Endothelial cell of umbilical vein (primary cell): ENCODE results near the gene KLHL26. TPM values are rescaled to one million over a fixed set of nuclear protein-coding genes. Genes with fewer than 3 reads are reported as not detected.

Source experiments
- BruUV-seq: library from RNA; stranded (reverse); fragments of 400-500 nt; replicated peaks from 2 replicates; lab custom pipeline; 2021; lab: Mats Ljungman, UMichigan
- CTCF ChIA-PET: fragments of 300-600, 350-600 bp; sonication (Branson Sonifier 250); formaldehyde crosslinking; loops from one replicate; lab custom pipeline; 2021; ENCODE audit warnings: antibody characterized with exemption, inconsistent platforms; lab: Charles Lee
- POLR2A ChIA-PET: fragments of 300-600, 350-600 bp; sonication (Branson Sonifier 250); formaldehyde crosslinking; loops from one replicate; lab custom pipeline; 2021; ENCODE audit warnings: antibody characterized with exemption, inconsistent platforms; lab: Charles Lee
- DNase-seq: peaks from one replicate; pipeline ENCODE4 v3.0.0-alpha.2; 2011; ENCODE audit warnings: low read depth, low spot score
- FAIRE-seq: peaks from 2 replicates; lab custom pipeline; 2011; peaks lifted over from hg19 to GRCh38; lab: Jason Lieb, UNC
- H2AFZ ChIP-seq: 2 replicates; pipeline ENCODE4 v1.6.0; 2012; ENCODE audit warnings: low read depth, low read length, control low read depth, inconsistent platforms
- H3K27ac ChIP-seq: 2 replicates; pipeline ENCODE4 v1.5.1; 2011; ENCODE audit warnings: low read depth, mild to moderate bottlenecking, control low read depth, low read length, moderate library complexity; ENCODE audit not compliant: insufficient read depth
- H3K27me3 ChIP-seq, 2 experiments: 2 replicates each; pipeline versions ENCODE4 v1.6.0 to v1.6.1; 2011; ENCODE audit warnings: low read length in 2 of 2, mixed read lengths in 1 of 2; ENCODE audit not compliant: control insufficient read depth in 2 of 2, insufficient read depth in 2 of 2
- H3K36me3 ChIP-seq, 2 experiments: 2 replicates in 1 of 2; 3 replicates in 1 of 2; pipeline ENCODE4 v1.5.1; 2011; ENCODE audit warnings: low read length in 2 of 2, mild to moderate bottlenecking in 1 of 2, moderate library complexity in 1 of 2; ENCODE audit not compliant: control insufficient read depth in 2 of 2, insufficient read depth in 2 of 2; ENCODE audit errors: extremely low read depth in 1 of 2
- H3K4me1 ChIP-seq: 3 replicates; pipeline ENCODE4 v1.5.1; 2011; ENCODE audit warnings: mild to moderate bottlenecking, low read length; ENCODE audit not compliant: control insufficient read depth, insufficient read depth; ENCODE audit errors: extremely low read depth
- H3K4me2 ChIP-seq: 2 replicates; pipeline ENCODE4 v1.6.1; 2011; ENCODE audit warnings: low read length, control low read depth, mixed read lengths; ENCODE audit not compliant: insufficient read depth
- H3K4me3 ChIP-seq, 3 experiments: fragments of 200-600 bp in 1 of 3; sonication (generic), shearing (Covaris generic) in 1 of 3; replicated peaks in 1 of 3; 2 replicates each; pipeline ENCODE4 v1.5.1; 2011 to 2016; ENCODE audit warnings: control low read depth in 3 of 3, low read length in 3 of 3, mild to moderate bottlenecking in 2 of 3, inconsistent platforms in 1 of 3, low read depth in 1 of 3, moderate library complexity in 1 of 3; ENCODE audit not compliant: insufficient read depth in 1 of 3
- H3K79me2 ChIP-seq: 2 replicates; pipeline ENCODE4 v1.6.0; 2012; ENCODE audit warnings: low read length, inconsistent platforms; ENCODE audit not compliant: control insufficient read depth, insufficient read depth
- H3K9ac ChIP-seq: replicated peaks from 2 replicates; pipeline ENCODE3; 2011; ENCODE audit warnings: low read length, control low read depth; ENCODE audit not compliant: insufficient read depth; ENCODE audit errors: extremely low read depth
- H3K9me1 ChIP-seq: replicated peaks from 3 replicates; pipeline ENCODE4 v1.6.0; 2011; ENCODE audit warnings: mild to moderate bottlenecking, low read length; ENCODE audit not compliant: control insufficient read depth, insufficient read depth; ENCODE audit errors: extremely low read depth
- H3K9me3 ChIP-seq: replicated peaks from 2 replicates; pipeline ENCODE4 v1.5.1; 2012; ENCODE audit warnings: low read length, inconsistent platforms; ENCODE audit not compliant: control insufficient read depth, insufficient read depth
- H4K20me1 ChIP-seq: replicated peaks from 2 replicates; pipeline ENCODE3; 2011; ENCODE audit warnings: mild to moderate bottlenecking, low read length; ENCODE audit not compliant: control insufficient read depth, insufficient read depth; ENCODE audit errors: extremely low read depth
- CTCF ChIP-seq, 2 donors: IDR thresholded peaks; 1 replicate in 1 of 2; 2 replicates in 1 of 2; pipeline ENCODE4 v1.5.1; 2011; ENCODE audit warnings: low read length in 2 of 2, mild to moderate bottlenecking in 2 of 2, moderate library complexity in 2 of 2, control low read depth in 1 of 2, inconsistent platforms in 1 of 2, low read depth in 1 of 2; ENCODE audit not compliant: insufficient read depth in 1 of 2; ENCODE audit errors: extremely low read depth in 1 of 2
- EZH2 ChIP-seq: IDR thresholded peaks from 2 replicates; pipeline ENCODE4 v1.6.1; 2012; ENCODE audit warnings: borderline replicate concordance, low read depth, mild to moderate bottlenecking, moderate library complexity, low read length, inconsistent platforms; ENCODE audit not compliant: severe bottlenecking
- FOS ChIP-seq: IDR thresholded peaks from 2 replicates; pipeline ENCODE4 v1.6.1; 2011; ENCODE audit warnings: mild to moderate bottlenecking, low read length, moderate library complexity, borderline replicate concordance; ENCODE audit not compliant: insufficient read depth
- GATA2 ChIP-seq: IDR thresholded peaks from 2 replicates; pipeline ENCODE4 v1.7.0; 2011; ENCODE audit warnings: low read depth, mild to moderate bottlenecking, moderate library complexity, mixed read lengths, low read length; ENCODE audit not compliant: insufficient read length, insufficient read depth
- JUN ChIP-seq: IDR thresholded peaks from 2 replicates; pipeline ENCODE4 v1.6.1; 2011; ENCODE audit warnings: borderline replicate concordance, low read depth; ENCODE audit not compliant: insufficient read length, insufficient read depth
- MAX ChIP-seq: IDR thresholded peaks from 2 replicates; pipeline ENCODE4 v1.6.1; 2011; ENCODE audit not compliant: insufficient read depth, insufficient read length
- MYC ChIP-seq: IDR thresholded peaks from one replicate; pipeline ENCODE4 v1.6.1; 2011; ENCODE audit warnings: mild to moderate bottlenecking, low read depth, low read length
- POLR2A ChIP-seq: IDR thresholded peaks from 2 replicates; pipeline ENCODE4 v1.6.1; 2012; ENCODE audit warnings: low read depth, mild to moderate bottlenecking, control low read depth, low read length
- POLR2AphosphoS5 ChIP-seq: IDR thresholded peaks from 2 replicates; pipeline ENCODE4 v1.6.1; 2012; ENCODE audit warnings: low read depth, mild to moderate bottlenecking, control low read depth, low read length, moderate library complexity; ENCODE audit not compliant: insufficient read depth
- dilution Hi-C: fragments of 300-500 bp; cut with MboI; formaldehyde crosslinking; loops from one replicate; pipeline ENCODE4 v1.15.0; 2019; ENCODE audit warnings: low sequenced_read_pairs; ENCODE audit not compliant: extremely low pct_ligation_motif_present
- intact Hi-C: fragments of 100-400 bp; cut with micrococcal nuclease; formaldehyde crosslinking; loops from one replicate; pipeline ENCODE4 v1.10.0; 2022
- polyA plus RNA-seq, 4 experiments: library from polyadenylated mRNA; depleted of rRNA in 3 of 4; stranded (reverse) in 3 of 4; unstranded in 1 of 4; fragments of >200 nt; gene quantifications; 2 replicates each; pipeline versions ENCODE4 v1.2.1 to v1.2.3, GENCODE V29; 2011 to 2012; ENCODE audit warnings: missing spikeins in 1 of 4
- total RNA-seq: library from RNA; stranded (reverse); gene quantifications from 2 replicates; pipeline ENCODE4 v1.2.3, GENCODE V29; 2021

Gene KLHL26
- total and polyA plus RNA-seq, 2 donors (not counting 3 experiments of a cell fraction or from before 2014, with no cell fraction given) = 2.4 to 6.2 TPM

- DNase-seq (no peak), FAIRE-seq (no peak)
- Histone ChIP-seq H3K4me3 (no peak overlapping the region), H3K4me2 (no peak overlapping the region), H3K4me1 (peaks cover 14% of the 10 kb centered on the region), H3K9me1 (no peaks in the 10 kb centered on the region), H3K36me3 (peaks cover 0 to 2% of the 10 kb centered on the region in 2 experiments), H3K9ac (no peak overlapping the region), H2AFZ (no peak overlapping the region), H3K27me3 (no peaks in the 10 kb centered on the region), H3K79me2 (no peaks in the 10 kb centered on the region), H3K27ac (no peak overlapping the region), H3K9me3 (no peaks in the 10 kb centered on the region), H4K20me1 (no peaks in the 10 kb centered on the region)
- dilution Hi-C loops = no loop called here
- no TSS peak for BruUV-seq
- TF ChIP-seq GATA2 = no peak
- no peak for TF ChIP-seq MYC
- TF ChIP-seq CTCF (IDR thresholded peaks at IDR 0.05; ENCODE audit: extremely low read depth in 1 of 2, insufficient read depth in 1 of 2, low read depth in 1 of 2, low read length in 2 of 2) = no peak
- no peak for TF ChIP-seq JUN
- TF ChIP-seq FOS = no peak
- TF ChIP-seq MAX = no peak
- no peak for TF ChIP-seq EZH2
- TF ChIP-seq POLR2AphosphoS5 = no peak
- no peak for TF ChIP-seq POLR2A
- intact Hi-C loops = loop anchor here (1.0 kb wide), 4 partner anchors 82 to 326 kb away; partner anchors contain the start of genes COPE and DDX49
- CTCF ChIA-PET = interaction anchor here (0.6 to 4.4 kb wide), 43 partner anchors 10 to 393 kb away, joined by 3 to 65 read pairs (median 4); partner anchors contain the start of genes COMP, DDX49, UBA52 and UPF1
- POLR2A ChIA-PET = interaction anchor here (0.9 kb wide), 1 partner anchor 73 kb away, joined by 5 read pairs; no protein-coding TSS in a partner anchor
Measured at GRCh38 chr19:18593367-18594095, 43.3 kb upstream of the KLHL26 start.
